WERI-Rb-1 (cell line): Measurements from ENCODE around the gene RNF166.

Experiments
- DNase-seq: peaks from one replicate; pipeline ENCODE4 v3.0.0-alpha.2; 2020
- H3K27ac ChIP-seq: fragments of 250-450 bp; sonication (Bioruptor Pico); 2 replicates; pipeline ENCODE4 v1.5.1; 2020; ENCODE audit warnings: mild to moderate bottlenecking, moderate library complexity
- H3K27me3 ChIP-seq: fragments of 250-450 bp; sonication (Bioruptor Pico); 2 replicates; pipeline ENCODE4 v1.5.1; 2021; ENCODE audit warnings: mild to moderate bottlenecking, low read depth, moderate library complexity; ENCODE audit not compliant: insufficient read depth, severe bottlenecking
- H3K36me3 ChIP-seq: fragments of 250-450 bp; sonication (Bioruptor Pico); 2 replicates; pipeline ENCODE4 v1.5.1; 2020; ENCODE audit warnings: mild to moderate bottlenecking, moderate library complexity
- H3K4me3 ChIP-seq: 2 replicates; pipeline ENCODE4 v1.5.1; 2011; ENCODE audit warnings: low read depth, mild to moderate bottlenecking, control low read depth, low read length
- H3K9me3 ChIP-seq: fragments of 250-450 bp; sonication (Bioruptor Pico); 2 replicates; pipeline ENCODE4 v1.5.1; 2021; ENCODE audit warnings: mild to moderate bottlenecking, moderate library complexity; ENCODE audit not compliant: severe bottlenecking
- TF ChIP-seq, protein P1 (sequence below): IDR thresholded peaks from 2 replicates; pipeline ENCODE4 v1.5.1; 2011; ENCODE audit warnings: low read depth, mild to moderate bottlenecking, control low read depth, inconsistent platforms, low read length

The RNF166 gene

DNA sequence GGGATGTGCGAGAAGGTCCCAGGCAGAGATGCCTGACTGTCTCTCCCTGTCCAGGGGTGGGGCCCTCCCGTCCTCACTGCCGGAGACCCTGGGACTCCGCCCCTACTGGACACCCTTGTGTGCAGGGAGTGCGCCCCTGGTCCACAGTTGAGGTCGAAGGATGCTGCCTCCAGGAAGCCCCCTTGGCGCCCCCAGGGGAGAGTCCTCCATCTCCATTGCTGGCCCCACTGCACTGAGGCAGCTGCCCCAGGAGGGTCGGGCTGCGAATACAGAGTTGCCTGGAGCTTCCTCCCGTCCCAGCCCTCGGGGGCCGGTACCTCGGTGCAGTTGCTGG, 26.7 kb upstream of the RNF166 start:
- Histone ChIP-seq H3K4me3 (no peak overlapping the region), H3K9me3 (no peaks in the 10 kb centered on the region), H3K36me3 (no peaks in the 10 kb centered on the region), H3K27ac (no peak overlapping the region), H3K27me3 (no peaks in the 10 kb centered on the region)
- TF ChIP-seq, protein P1, sequence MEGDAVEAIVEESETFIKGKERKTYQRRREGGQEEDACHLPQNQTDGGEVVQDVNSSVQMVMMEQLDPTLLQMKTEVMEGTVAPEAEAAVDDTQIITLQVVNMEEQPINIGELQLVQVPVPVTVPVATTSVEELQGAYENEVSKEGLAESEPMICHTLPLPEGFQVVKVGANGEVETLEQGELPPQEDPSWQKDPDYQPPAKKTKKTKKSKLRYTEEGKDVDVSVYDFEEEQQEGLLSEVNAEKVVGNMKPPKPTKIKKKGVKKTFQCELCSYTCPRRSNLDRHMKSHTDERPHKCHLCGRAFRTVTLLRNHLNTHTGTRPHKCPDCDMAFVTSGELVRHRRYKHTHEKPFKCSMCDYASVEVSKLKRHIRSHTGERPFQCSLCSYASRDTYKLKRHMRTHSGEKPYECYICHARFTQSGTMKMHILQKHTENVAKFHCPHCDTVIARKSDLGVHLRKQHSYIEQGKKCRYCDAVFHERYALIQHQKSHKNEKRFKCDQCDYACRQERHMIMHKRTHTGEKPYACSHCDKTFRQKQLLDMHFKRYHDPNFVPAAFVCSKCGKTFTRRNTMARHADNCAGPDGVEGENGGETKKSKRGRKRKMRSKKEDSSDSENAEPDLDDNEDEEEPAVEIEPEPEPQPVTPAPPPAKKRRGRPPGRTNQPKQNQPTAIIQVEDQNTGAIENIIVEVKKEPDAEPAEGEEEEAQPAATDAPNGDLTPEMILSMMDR: no peak
- DNase-seq: no peak

DNA sequence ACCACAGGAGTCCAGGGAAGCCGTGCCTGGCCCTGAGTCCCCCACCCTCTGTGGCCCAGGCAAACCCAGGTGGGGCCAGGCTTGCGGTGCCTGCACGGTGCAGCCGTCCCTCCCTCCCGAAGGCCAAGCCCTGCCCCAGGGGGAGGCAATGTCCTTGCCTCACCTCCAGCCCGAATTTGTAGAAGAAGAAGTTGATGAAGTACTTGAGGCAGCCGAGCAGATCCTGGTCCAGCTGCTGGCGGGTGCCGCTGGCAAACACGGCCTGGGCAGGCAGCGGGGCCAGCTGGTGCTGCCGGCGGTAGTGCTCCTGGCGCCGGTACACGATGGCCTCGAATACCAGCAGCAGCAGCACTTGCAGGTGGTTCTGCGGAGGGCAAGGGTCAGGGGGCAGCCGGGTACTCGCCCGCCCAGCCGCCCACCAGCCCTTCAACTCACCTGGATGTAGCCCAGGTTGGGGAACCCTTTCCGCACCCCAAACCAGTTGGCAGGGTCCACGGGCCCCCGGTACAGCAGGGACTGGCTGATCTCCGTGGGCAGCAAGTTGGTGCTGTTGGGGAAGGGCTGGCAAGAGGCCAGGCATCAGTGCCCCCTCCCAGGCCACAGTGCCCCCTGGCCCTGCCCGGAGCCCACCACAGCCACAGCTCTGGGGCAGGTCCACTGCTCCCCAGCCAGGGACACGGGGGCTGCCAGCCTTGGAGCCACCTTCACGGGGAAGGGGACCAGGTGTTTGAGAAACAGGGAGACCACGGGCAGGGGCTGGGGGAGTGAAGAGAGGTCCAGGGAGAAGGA, 26.2 kb upstream of the RNF166 start:
- TF ChIP-seq, protein P1: no peak
- H3K9me3 ChIP-seq: no peaks in the 10 kb centered on the region
- no peak for DNase-seq
- H3K36me3 ChIP-seq: no peaks in the 10 kb centered on the region
- H3K27ac ChIP-seq: no peak overlapping the region
- no peaks in the 10 kb centered on the region for H3K27me3 ChIP-seq
- no peak overlapping the region for H3K4me3 ChIP-seq

DNA sequence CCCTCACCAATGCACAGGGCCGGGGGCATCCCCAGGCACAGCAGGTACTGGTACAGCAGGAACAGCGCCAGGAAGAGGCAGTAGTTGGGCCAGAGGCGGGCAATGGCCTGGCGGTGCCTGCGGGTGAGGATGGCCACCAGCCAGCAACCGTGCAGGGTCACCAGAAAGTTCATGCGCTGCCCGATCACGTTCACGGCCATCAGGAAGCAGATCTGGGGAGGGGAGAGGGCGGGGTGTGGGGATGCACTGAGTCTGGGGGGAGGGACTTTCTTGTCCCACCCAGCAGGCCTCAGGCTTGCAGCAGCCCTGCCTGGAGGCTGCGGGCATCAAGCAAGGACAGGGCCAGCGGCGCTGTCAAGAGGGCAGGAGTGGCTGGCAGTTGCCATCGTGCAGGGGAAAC, 25.5 kb upstream of the RNF166 start:
- H3K36me3 ChIP-seq: no peaks in the 10 kb centered on the region
- H3K27me3 ChIP-seq: no peaks in the 10 kb centered on the region
- TF ChIP-seq, protein P1: no peak
- H3K9me3 ChIP-seq: no peaks in the 10 kb centered on the region
- H3K4me3 ChIP-seq: no peak overlapping the region
- no peak for DNase-seq
- no peak overlapping the region for H3K27ac ChIP-seq

DNA sequence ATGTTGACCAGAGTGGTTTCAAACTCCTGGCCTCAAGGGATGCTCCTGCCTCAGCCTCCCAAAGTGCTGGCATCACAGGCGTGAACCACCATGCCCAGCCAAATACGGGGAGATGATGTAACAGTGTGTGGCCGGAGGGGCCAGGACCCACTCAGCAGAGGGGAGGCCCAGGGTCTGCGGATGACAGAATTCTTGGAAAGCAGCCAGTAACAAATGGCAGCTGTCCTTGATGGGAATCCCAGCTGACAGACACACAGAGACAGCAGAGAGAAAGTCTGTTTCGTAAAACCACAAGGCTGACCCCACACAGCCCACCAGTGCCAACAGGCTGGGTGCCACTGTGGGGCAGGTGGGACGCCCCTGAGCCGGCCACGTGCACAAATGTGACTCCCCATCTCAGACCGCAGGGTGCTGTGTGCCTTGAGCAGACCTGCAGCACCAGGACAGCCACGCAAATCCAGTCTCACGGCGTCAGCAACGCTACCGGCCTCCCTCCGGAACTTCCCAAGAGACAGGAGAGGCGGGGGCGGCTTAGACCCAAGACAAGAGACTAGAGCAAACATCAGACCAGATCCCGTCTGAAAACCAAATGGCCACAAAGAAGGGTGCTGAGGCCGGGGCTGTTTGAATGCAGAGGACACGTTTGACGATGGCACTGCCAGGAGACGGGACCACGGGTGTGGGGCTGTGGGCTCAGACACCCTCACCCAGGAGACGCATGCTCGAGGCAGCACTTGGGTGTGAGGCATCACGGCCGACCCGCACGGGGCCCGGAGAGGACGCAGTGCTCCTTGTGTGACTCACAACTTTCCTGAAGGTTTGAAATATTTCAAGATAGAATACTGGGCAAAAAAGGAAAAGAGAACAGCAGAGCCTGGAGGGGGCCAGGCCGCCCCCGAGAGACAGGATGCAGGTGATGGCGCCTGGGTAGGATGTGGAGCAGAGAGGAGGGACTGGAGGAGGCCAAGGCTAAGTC, 24.7 kb upstream of the RNF166 start:
- no peak overlapping the region for H3K4me3 ChIP-seq
- H3K36me3 ChIP-seq: no peaks in the 10 kb centered on the region
- no peaks in the 10 kb centered on the region for H3K27me3 ChIP-seq
- DNase-seq: no peak
- H3K9me3 ChIP-seq: no peaks in the 10 kb centered on the region
- TF ChIP-seq, protein P1: no peak
- H3K27ac ChIP-seq: no peak overlapping the region

DNA sequence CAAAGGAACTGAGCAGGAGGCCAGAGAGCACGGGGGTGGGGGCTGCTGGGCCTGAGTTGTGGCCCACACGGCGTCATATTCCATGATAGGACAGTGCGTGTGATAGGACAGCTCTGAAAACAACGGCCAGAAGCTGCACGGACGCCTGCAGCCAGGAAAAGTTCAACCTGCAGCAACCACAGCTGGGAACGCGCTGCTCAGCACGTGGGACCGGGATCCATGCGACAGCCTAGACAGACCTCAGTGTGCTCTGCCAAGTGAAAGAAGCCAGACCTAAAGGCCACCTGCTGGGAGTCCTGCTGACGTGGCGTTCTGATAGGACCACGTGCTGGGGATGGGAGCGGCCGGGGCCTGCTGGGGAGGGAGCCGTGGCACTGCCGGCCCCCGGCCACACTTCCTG, 21.7 kb upstream of the RNF166 start:
- Histone ChIP-seq H3K9me3 (no peaks in the 10 kb centered on the region), H3K36me3 (no peaks in the 10 kb centered on the region), H3K27me3 (no peaks in the 10 kb centered on the region), H3K4me3 (no peak overlapping the region), H3K27ac (no peak overlapping the region)
- DNase-seq: no peak
- TF ChIP-seq, protein P1: no peak
